HepG2 (cell line): Measurements from ENCODE around the gene ZNF207.

Source experiments
- CREB1 ChIP-seq, 2 experiments: fragments of 450-650 bp in 1 of 2; IDR thresholded peaks; 2 replicates each; pipeline ENCODE4 v1.6.1; 2016 to 2017; ENCODE audit warnings: control low read depth in 1 of 2, mild to moderate bottlenecking in 1 of 2, missing compliant biosample characterization in 1 of 2, missing genetic modification characterization in 1 of 2
- GABPA ChIP-seq, 2 experiments: IDR thresholded peaks; 2 replicates each; pipeline ENCODE4 v1.6.1; 2011 to 2016; ENCODE audit warnings: low read depth in 2 of 2, low read length in 1 of 2, missing biosample characterization in 1 of 2, missing genetic modification characterization in 1 of 2

GRCh38 chr17:32305049-32305448, 44.9 kb upstream of the ZNF207 start:
- TF ChIP-seq CREB1 (IDR thresholded peaks at IDR 0.05) (no peak), CREB1 (CRISPR knock-in tag; IDR thresholded peaks at IDR 0.05) (no peak), GABPA (IDR thresholded peaks at IDR 0.05; ENCODE audit: low read depth, low read length) (no peak), GABPA (CRISPR knock-in tag; IDR thresholded peaks at IDR 0.05; ENCODE audit: low read depth) (no peak)
